ENCODE results near the gene ATP8B4. TPM values are rescaled to one million over a fixed set of nuclear protein-coding genes. Genes with fewer than 3 reads are reported as not detected.
A peak's percentile ranks its signal among the peaks of the same experiment; 100 is the strongest.

Gene ATP8B4
- total and polyA plus RNA-seq, 10 donors: 1.7 to 42.8 (median 27.7) TPM

- Histone ChIP-seq H3K9me3 (no peaks in the 10 kb centered on the region), H3K27ac (no peak overlapping the region), H3K27me3 (replicated peaks in 1 of 7) (no peaks in the 10 kb centered on the region), H3K4me3 (no peak overlapping the region), H3K36me3 (peaks cover 0 to 50% (median 0%) of the 10 kb centered on the region in 6 donors), H3K4me1 (peaks cover 0 to 6% (median 0%) of the 10 kb centered on the region in 6 donors)
- WGBS, 5 donors: 19 to 37% (median 31%) methylated on average over 1 of the region's 1 CpG
- TF ChIP-seq POLR2A (IDR thresholded peaks at IDR 0.05): no peak
- no peak for TF ChIP-seq POLR2AphosphoS5 (IDR thresholded peaks at IDR 0.05)
- intact Hi-C loops (cut with DNase I; ENCODE audit: low total_unique reads): no loop called here
- DNase-seq: no peak
These were observed 200.9 kb downstream of the ATP8B4 start for GRCh38 chr15:49918121-49918520.

GRCh38 chr15:49916998-49917397, 202.0 kb downstream of the ATP8B4 start:
- no peaks in the 10 kb centered on the region for H3K9me3 ChIP-seq

GRCh38 chr15:49915822-49916221, 203.2 kb downstream of the ATP8B4 start:
- Histone ChIP-seq H3K27ac (no peak overlapping the region), H3K27me3 (replicated peaks in 1 of 7) (no peaks in the 10 kb centered on the region), H3K4me3 (no peak overlapping the region), H3K36me3 (peaks cover 0 to 36% (median 0%) of the 10 kb centered on the region in 6 donors), H3K4me1 (peaks cover 0 to 6% (median 0%) of the 10 kb centered on the region in 6 donors), H3K9me3 (peaks cover 0 to 6% (median under 1%) of the 10 kb centered on the region in 8 donors)
- WGBS, 5 donors: 77 to 86% (median 81%) methylated on average over 5 of the region's 5 CpGs
- TF ChIP-seq CTCF (IDR thresholded peaks at IDR 0.05 in 8 of 11, conservative IDR thresholded peaks at IDR 0.05 in 3 of 11): no peak
- no peak for TF ChIP-seq POLR2A (IDR thresholded peaks at IDR 0.05)
- TF ChIP-seq POLR2AphosphoS5 (IDR thresholded peaks at IDR 0.05): no peak
- intact Hi-C loops (cut with DNase I; ENCODE audit: low total_unique reads): no loop called here
- DNase-seq: no peak

More at GRCh38 chr15:49916998-49917397, 202.0 kb downstream of the ATP8B4 start:
- no peak for DNase-seq
- Histone ChIP-seq H3K36me3 (peaks cover 0 to 45% (median 0%) of the 10 kb centered on the region in 6 donors), H3K27me3 (replicated peaks in 1 of 7) (no peaks in the 10 kb centered on the region), H3K4me3 (no peak overlapping the region), H3K4me1 (peaks cover 0 to 6% (median 0%) of the 10 kb centered on the region in 6 donors), H3K27ac (no peak overlapping the region)
- WGBS, 5 donors: 29 to 65% (median 49%) methylated on average over 2 of the region's 2 CpGs
- intact Hi-C loops (cut with DNase I; ENCODE audit: low total_unique reads): no loop called here
- TF ChIP-seq CTCF (IDR thresholded peaks at IDR 0.05 in 8 of 11, conservative IDR thresholded peaks at IDR 0.05 in 3 of 11) (no peak), POLR2A (IDR thresholded peaks at IDR 0.05) (no peak), POLR2AphosphoS5 (IDR thresholded peaks at IDR 0.05) (no peak)

DNA sequence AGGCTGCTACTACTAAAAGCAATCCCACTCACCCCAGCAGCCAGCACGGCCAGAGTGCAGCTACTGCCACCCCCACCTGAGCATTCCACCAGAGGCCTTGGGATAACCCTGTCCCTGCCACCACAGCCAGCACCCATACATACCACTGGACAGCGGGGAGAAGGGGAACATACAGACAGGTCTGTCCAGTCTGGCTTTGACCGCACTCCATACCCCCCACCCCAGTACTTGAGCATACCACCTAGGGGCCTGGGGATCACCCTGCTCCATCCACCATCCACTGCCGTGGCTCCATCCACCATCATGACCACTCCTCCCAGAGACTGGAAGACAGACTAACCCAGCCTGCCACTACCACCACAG, 210.1 kb downstream of the ATP8B4 start:
- TF ChIP-seq POLR2A (IDR thresholded peaks at IDR 0.05) (no peak), POLR2AphosphoS5 (IDR thresholded peaks at IDR 0.05) (no peak)
- Histone ChIP-seq H3K4me1 (peaks cover 0 to 7% (median 0%) of the 10 kb centered on the region in 6 donors), H3K4me3 (no peak overlapping the region), H3K36me3 (peaks cover 0 to 6% (median 0%) of the 10 kb centered on the region in 6 donors), H3K27ac (peak overlapping the region in 1 of 8 donors; percentile 38), H3K9me3 (peaks cover 0 to 20% (median 9%) of the 10 kb centered on the region in 8 donors), H3K27me3 (replicated peaks in 1 of 7) (no peaks in the 10 kb centered on the region)
- no peak for DNase-seq
- WGBS, 5 donors: 93 to 97% (median 95%) methylated on average over 3 to 4 of the region's 4 CpGs
- intact Hi-C loops (cut with DNase I; ENCODE audit: low total_unique reads): no loop called here

DNA sequence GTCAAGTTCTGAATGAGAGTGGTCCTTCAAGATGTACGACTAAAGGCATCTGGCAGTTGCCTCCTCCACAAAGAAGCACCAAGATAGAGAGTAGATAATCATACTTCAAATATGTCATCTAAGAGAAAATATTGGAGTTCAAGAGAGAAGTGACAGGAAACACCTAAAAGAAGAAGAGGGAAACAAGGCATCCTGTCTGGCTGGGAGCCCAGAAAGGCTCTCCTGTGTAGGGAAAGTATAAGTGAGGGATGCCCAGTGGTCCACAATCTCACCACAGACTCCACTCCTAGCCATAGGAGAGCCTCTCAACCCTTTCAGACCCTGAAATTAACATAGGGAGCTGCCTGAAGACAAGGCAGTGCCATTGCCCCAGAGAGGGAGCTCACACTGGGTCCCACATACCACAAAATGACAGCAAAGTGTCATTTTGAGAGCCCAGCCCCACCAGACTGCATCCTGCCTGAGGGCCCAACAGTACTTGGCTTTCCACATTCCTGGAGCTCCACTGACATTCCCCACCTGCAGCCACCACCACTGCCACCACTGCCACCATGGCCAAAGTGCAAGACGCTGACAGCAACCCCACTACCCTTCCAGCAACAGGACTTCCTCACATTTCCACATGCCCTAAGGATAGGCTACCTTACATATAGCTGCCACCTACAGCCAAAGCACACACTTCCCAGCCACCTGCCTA, 210.6 kb downstream of the ATP8B4 start:
- WGBS, 5 donors: 50 to 60% (median 57%) methylated on average over 2 of the region's 2 CpGs
- Histone ChIP-seq H3K4me3 (no peak overlapping the region), H3K27me3 (replicated peaks in 1 of 7) (no peaks in the 10 kb centered on the region), H3K4me1 (peaks cover 0 to 7% (median 0%) of the 10 kb centered on the region in 6 donors), H3K9me3 (peaks cover 0 to 20% (median 9%) of the 10 kb centered on the region in 8 donors), H3K36me3 (peaks cover 0 to 6% (median 0%) of the 10 kb centered on the region in 6 donors), H3K27ac (peak overlapping the region in 3 of 8 donors; percentile 5 to 38 (median 32))
- no peak for TF ChIP-seq POLR2A (IDR thresholded peaks at IDR 0.05)
- no peak for TF ChIP-seq POLR2AphosphoS5 (IDR thresholded peaks at IDR 0.05)
- no peak for TF ChIP-seq CTCF (IDR thresholded peaks at IDR 0.05 in 8 of 11, conservative IDR thresholded peaks at IDR 0.05 in 3 of 11)
- DNase-seq: no peak
- intact Hi-C loops (cut with DNase I; ENCODE audit: low total_unique reads): no loop called here

Data from spleen (tissue), 11 donors.